ENCODE data around the gene GRN. TPM values are rescaled to one million over a fixed set of nuclear protein-coding genes. Genes with fewer than 3 reads are reported as not detected.

The GRN gene
- total RNA-seq, 1 experiment from 2014 or later, result 127 TPM

- Histone ChIP-seq H3K4me2 (ENCODE audit: insufficient read depth, insufficient read length, low read length) (peak overlapping the region; percentile 9), H3K79me1 (ENCODE audit: insufficient read depth, low read depth, low read length, poor library complexity, severe bottlenecking) (no peaks in the 10 kb centered on the region), H3K56ac (ENCODE audit: insufficient read length, low read depth, low read length) (no peak overlapping the region), H3K27me3 (ENCODE audit: insufficient read depth, low read length) (no peaks in the 10 kb centered on the region), H3K23me2 (ENCODE audit: insufficient read length, low read depth, low read length, poor library complexity, severe bottlenecking) (peaks cover 13% of the 10 kb centered on the region), H3K27ac (ENCODE audit: insufficient read length, low read depth, low read length) (no peak overlapping the region), H2BK120ac (ENCODE audit: low read depth, low read length, poor library complexity, severe bottlenecking) (no peak overlapping the region), H3K23ac (ENCODE audit: insufficient read length, low read depth, low read length) (no peak overlapping the region), H2AK5ac (ENCODE audit: insufficient read length, low read length) (no peak overlapping the region), H3K79me2 (ENCODE audit: insufficient read depth, low read length) (no peaks in the 10 kb centered on the region), H2BK20ac (ENCODE audit: low read depth, low read length, poor library complexity, severe bottlenecking) (no peak overlapping the region), H3K4ac (ENCODE audit: low read depth, low read length) (no peak overlapping the region), H4K20me1 (ENCODE audit: control insufficient read depth, insufficient read depth, insufficient read length) (no peaks in the 10 kb centered on the region), H3K14ac (ENCODE audit: insufficient read depth, low read length) (no peak overlapping the region), H3T11ph (ENCODE audit: low read length) (no peak overlapping the region), H3K9ac (ENCODE audit: extremely low read depth, insufficient read length, low read length) (no peak overlapping the region), H4K8ac (replicated peaks; ENCODE audit: insufficient read length, low read depth, low read length) (no peak overlapping the region), H3K18ac (ENCODE audit: insufficient read length, low read depth, low read length) (peak overlapping the region; percentile 35), H2BK15ac (ENCODE audit: low read depth, low read length) (no peak overlapping the region), H2BK12ac (ENCODE audit: insufficient read length, low read depth, low read length) (no peak overlapping the region), H2BK5ac (ENCODE audit: insufficient read length, low read length) (no peak overlapping the region), H3K9me3 (ENCODE audit: control insufficient read depth, low read depth, low read length) (no peaks in the 10 kb centered on the region), H4K5ac (ENCODE audit: insufficient read length, low read depth, low read length) (no peak overlapping the region), H4K91ac (ENCODE audit: insufficient read length, low read depth, low read length) (no peak overlapping the region), H3K4me1 (ENCODE audit: insufficient read depth, low read length) (peaks cover 12% of the 10 kb centered on the region), H2AFZ (ENCODE audit: low read length) (no peak overlapping the region)
- H3K4me3 Mint-ChIP-seq, result peak overlapping the region; percentile 19 to 75; a peak in 4 of 5 replicates
- H3K27ac Mint-ChIP-seq, result peak overlapping the region in 1 of 3 experiments; percentile 28; a peak in 2 of 7 replicates
- H3K4me1 Mint-ChIP-seq, result peaks cover 22 to 32% of the 10 kb centered on the region in 2 experiments
- WGBS (ENCODE audit: extremely low coverage, insufficient read length, low lambda C conversion rate), result no CpG with 5 or more reads among the region's 5 CpGs
- H3K27me3 Mint-ChIP-seq (ENCODE audit: low read depth), result peaks cover 20% of the 10 kb centered on the region
- TF ChIP-seq, protein P1, sequence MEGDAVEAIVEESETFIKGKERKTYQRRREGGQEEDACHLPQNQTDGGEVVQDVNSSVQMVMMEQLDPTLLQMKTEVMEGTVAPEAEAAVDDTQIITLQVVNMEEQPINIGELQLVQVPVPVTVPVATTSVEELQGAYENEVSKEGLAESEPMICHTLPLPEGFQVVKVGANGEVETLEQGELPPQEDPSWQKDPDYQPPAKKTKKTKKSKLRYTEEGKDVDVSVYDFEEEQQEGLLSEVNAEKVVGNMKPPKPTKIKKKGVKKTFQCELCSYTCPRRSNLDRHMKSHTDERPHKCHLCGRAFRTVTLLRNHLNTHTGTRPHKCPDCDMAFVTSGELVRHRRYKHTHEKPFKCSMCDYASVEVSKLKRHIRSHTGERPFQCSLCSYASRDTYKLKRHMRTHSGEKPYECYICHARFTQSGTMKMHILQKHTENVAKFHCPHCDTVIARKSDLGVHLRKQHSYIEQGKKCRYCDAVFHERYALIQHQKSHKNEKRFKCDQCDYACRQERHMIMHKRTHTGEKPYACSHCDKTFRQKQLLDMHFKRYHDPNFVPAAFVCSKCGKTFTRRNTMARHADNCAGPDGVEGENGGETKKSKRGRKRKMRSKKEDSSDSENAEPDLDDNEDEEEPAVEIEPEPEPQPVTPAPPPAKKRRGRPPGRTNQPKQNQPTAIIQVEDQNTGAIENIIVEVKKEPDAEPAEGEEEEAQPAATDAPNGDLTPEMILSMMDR (conservative IDR thresholded peaks at IDR 0.05), result no peak
- H3K9me3 Mint-ChIP-seq, result no peaks in the 10 kb centered on the region
- H3K36me3 Mint-ChIP-seq (ENCODE audit: insufficient read depth in 1 of 3, low read depth in 3 of 3), result peaks cover 0 to 15% (median 9%) of the 10 kb centered on the region in 3 experiments; a peak in 5 of 7 replicates
- DNase-seq, result no peak
Measured at GRCh38 chr17:44360826-44361225, 15.7 kb downstream of the GRN start.

All from H9 (cell line).